Activated CD4-positive, CD25-positive, alpha-beta regulatory T cell treated with anti-CD3 and anti-CD28 coated beads, Interleukin-2, amount 50 U/mL, for 16 hours (primary cell): ENCODE measurements around the gene LPCAT1.
"Not testable (repeated sequence)": the region's sequence is repeated elsewhere in the genome, so short reads cannot be mapped to it uniquely, and the experiment has no call there.

ENCODE experiments used
- DNase-seq: peaks from one replicate; pipeline ENCODE4 v3.0.0-alpha.2; 2020; ENCODE audit warnings: low read depth, low spot score

LPCAT1 gene

GRCh38 chr5:1480217-1480616, 43.5 kb downstream of the LPCAT1 start:
- no peak for DNase-seq

- DNase-seq, result no peak
These were observed 44.1 kb downstream of the LPCAT1 start for GRCh38 chr5:1479581-1480188.

GRCh38 chr5:1479066-1479465, 44.7 kb downstream of the LPCAT1 start:
- DNase-seq, result no peak

GRCh38 chr5:1478271-1479035, 45.3 kb downstream of the LPCAT1 start:
- DNase-seq, result no peak

- DNase-seq, result no peak
These were observed 46.4 kb downstream of the LPCAT1 start for GRCh38 chr5:1477341-1477740.

- DNase-seq, result no peak
These were observed 46.8 kb downstream of the LPCAT1 start for GRCh38 chr5:1476967-1477310.

GRCh38 chr5:1476181-1476966, 47.4 kb downstream of the LPCAT1 start:
- no peak for DNase-seq

- not testable (repeated sequence) for DNase-seq
These were observed 48.2 kb downstream of the LPCAT1 start for GRCh38 chr5:1475544-1475900.

GRCh38 chr5:1474866-1475543, 48.8 kb downstream of the LPCAT1 start:
- no peak for DNase-seq

GRCh38 chr5:1474183-1474839, 49.4 kb downstream of the LPCAT1 start:
- DNase-seq, result no peak

- DNase-seq, result no peak
These were observed 50.0 kb downstream of the LPCAT1 start for GRCh38 chr5:1473746-1474145.

GRCh38 chr5:1472964-1473628, 50.7 kb downstream of the LPCAT1 start:
- no peak for DNase-seq

- no peak for DNase-seq
These were observed 51.5 kb downstream of the LPCAT1 start for GRCh38 chr5:1471997-1472963.

- no peak for DNase-seq
These were observed 52.4 kb downstream of the LPCAT1 start for GRCh38 chr5:1471240-1471853.

GRCh38 chr5:1470762-1471211, 53.0 kb downstream of the LPCAT1 start:
- DNase-seq, result no peak

- no peak for DNase-seq
These were observed 54.9 kb downstream of the LPCAT1 start for GRCh38 chr5:1468629-1469527.

- DNase-seq, result no peak
These were observed 55.5 kb downstream of the LPCAT1 start for GRCh38 chr5:1468247-1468612.
